Hypothalamus (tissue), 51 donors: ENCODE results near the gene FADS6.

Experiments used
- DNase-seq, 51 donors: peaks; one replicate each; lab custom pipeline; 2025; lab: John Stamatoyannopoulos, UW

The FADS6 gene

DNA sequence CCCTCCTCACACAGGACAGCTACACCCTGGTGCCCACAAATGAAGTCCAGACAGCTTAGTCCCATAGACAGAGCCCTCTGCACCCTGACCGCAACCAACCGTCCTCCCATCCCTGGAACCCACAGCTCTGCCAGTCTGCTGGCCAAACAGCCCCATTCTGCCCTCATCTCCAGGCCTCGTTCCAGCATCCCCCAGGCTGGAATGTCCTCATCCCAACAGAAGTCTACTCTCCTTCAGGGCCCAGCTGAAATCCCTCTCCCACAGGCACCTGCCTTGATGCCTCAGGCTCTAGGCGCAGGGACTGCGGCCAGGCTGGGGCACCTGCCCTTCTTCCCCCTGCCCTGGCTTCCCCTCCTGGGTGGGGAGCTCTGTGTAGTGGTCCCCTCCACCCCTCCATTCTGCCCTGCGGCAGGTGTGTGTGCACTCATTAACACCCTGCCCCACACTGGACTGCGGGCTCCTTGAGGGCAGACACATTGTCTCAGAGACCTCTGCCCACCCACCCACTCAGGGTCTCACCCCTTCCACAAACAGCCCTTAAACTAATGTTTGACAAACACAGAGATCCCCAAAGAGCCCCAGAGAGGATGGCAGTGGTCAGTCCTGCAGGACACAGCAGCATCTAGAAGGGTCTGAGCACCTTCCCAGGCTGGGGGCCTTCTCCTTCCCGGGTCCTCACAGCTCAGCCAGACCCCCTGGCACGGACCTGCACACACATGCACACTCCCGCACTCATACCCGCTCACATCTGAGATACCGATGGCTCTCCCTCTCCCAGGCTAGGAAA is 34.6 kb downstream of the FADS6 start:
- DNase-seq, result no peak

DNA sequence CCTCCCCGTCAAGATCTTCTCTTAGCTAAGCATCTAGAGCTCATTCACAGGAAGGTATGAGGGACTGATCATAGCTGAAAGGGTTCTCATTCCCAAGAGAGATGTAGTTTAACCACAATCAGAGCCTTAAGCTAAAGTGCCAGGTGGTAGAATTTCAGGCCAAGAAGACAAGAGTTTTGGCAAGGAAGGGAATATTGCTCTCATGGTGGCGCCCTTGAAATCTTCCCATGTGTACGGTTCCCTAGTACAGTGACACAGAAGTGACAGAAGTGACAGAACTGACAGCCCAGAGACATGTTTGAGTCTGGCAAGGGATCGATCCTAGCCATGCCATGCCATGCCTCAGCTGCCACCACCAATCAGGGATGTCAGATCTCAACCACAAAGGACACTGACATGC is 36.2 kb downstream of the FADS6 start:
- no peak for DNase-seq

DNA sequence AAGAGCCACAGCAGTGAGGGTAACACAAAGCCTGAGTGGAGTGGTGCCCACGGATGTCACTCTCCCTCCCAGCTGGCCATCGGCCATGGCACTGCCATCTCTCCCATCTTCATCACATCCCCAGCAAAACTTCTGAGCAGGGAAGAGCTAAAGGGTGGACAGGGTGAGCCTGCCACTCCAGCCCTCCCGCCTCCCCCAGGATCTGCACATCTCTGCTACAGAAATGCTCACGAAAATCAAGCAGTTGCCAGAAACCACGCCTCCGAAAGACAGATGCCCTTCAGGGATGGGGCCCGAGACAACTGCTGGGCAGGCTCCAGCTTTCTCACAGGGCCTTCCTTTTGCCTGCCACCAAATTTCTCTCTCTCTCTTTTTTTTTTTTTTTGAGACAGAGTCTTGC is 37.3 kb downstream of the FADS6 start:
- DNase-seq, result no peak

DNA sequence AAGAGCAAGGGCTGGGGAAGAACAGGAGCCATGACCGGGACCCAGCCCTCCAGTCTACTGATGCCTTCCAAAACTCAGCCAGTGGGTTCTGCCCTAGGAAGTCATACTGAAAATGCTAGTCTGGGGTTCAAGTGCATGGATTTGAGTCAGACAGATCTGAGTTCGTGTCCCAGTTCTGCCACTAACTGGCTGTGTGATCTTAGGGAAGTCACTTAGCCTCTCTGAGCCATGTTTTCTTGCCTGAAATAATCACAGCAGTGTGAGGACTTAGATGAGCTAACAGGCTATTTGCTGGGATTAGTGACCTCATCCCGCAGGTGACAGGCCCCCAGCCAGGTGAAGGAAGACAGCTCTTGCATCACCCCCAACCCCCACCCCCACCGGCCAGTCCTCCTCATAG is 38.1 kb downstream of the FADS6 start:
- DNase-seq, result no peak

DNA sequence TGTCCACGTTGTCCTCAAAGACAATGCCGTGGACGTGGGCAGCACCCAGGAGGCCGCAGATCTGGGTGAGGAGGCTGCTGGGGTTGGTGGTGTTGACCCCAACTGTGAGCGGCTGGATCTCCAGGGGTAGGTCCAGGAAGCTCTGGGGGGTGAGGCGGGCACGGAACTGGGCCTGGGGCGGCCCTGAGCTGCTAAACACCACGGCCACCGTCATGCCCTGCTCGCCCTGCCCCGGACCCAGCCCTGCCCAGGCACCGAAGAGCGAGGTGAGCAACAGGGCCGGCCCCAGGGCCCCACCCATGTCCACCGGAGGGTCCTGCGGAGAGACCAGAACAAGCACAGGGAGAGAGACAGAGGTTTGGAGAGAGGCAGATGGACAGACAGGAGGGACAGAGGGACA is 38.6 kb downstream of the FADS6 start:
- no peak for DNase-seq

DNA sequence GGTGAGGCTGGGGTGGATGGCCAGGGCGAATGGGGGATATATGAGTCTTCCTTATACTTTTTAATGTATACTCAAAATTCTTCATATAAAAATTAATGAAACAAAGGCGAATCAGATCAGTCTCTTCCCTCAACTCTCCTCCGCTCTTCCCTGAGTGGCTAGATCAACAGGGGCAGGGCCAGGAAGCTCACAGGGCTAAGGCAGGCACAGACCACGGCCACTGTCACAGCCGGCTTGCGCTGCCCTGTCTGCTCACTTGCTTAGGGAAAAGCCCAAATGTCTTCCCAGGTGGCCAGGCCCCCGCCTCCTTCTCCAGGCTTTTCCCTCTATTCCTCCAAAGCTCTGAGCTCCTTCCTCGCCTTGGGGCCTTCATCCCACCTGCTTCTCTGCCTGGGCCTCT is 39.8 kb downstream of the FADS6 start:
- DNase-seq, result no peak

DNA sequence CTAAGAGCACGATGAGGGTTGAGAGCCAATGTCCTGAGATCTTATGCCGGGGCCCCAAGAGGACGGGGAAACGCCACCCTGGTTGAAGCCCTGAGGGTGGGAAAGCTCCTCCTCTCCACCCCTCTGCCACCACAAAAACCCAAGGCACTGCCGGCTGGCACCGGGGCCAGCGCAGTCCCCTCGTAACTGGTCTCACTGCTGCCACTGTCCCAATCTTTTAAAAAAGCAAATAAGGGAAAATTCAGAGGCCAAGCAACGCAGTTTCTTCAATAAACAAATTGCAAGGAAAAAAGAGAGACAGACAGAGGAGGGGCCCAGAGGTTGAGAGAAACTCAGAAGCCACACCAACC is 40.4 kb downstream of the FADS6 start:
- DNase-seq, result no peak

DNA sequence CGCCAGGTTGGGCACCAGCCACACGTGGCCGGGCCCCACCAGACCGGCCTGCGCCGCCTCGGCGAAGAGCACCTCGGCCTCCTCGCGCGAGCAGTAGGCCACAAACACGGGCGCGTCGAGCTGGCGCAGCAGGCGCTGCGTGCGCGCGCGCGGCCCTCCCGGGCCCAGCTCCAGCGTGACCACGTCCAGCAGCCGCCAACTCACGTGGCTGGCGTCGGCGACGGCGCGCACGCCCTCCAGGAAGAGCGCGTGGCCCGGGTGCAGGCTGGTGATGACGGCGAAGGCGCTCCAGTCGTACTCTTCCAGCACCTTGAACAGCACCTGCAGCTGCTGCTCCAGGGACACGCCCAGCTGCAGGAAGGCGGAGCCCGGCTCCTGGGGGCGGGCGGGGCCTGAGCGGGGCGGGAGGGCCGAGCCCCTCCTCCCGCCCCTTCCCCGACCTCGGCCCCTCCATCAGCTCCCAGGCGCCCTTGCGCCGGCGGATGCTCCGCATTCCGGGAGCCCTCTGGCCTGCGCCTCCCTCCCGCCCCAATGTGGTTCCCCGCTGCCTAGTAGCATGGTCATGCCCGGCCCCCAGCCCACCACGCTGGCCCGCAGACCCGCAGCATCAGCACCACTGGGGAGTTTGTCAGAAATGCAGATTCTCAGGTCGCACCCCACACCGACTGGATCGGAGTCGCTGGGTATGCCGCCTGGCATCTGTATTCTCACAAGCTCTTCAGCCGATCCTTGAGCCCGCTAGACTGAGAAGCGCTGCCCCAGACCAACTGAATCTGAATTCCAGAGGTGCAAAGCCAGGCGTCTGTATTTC is 41.0 kb downstream of the FADS6 start:
- DNase-seq, result no peak

DNA sequence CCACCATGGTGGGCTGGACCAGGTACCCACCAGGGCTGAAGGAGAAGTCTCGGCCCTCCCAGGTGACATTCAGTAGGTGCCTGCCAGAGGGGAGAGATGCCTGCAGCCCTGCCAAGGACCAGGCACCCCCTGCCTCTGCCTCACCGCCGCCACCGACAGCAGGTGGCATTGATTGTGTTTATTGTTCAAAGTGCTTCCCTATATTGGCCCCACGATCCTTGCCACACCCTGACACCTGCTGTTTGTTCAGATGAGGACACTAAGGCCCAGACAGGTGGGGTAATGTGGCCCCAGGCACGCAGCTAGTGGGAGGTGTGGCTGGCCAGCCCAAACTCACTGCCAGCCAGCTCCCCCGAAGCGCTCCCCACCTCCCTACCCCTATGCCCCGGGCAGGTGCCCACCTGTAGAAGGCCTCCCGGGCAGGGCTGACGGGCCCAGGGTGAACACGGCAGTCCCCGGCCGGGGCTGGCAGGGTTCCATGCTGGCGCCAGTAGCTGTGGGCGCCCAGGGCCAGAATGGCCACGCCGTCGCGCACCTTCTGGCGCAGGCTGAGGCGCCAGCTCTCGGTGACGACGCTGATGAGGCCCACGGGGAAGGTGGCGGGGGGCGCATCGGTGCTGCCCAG is 41.7 kb downstream of the FADS6 start:
- no peak for DNase-seq

DNA sequence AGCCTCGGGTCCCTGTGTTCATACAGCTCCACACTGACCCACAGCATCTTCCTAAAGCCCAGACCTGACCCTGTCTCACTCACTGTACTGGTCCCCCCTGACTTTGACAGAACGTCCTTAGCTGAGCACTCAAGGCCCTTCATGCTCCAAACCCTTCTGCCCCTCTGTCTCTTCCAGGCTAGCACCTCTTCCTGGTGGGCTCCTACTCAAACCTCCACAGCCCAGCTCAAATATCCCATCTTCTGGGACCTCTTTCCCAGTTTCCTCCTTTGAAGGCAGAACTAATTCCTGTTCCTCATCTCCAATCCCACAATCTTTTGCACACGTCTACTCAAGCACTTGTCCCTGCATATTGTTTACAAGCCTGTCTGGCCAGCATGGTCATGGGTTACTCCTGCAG is 42.5 kb downstream of the FADS6 start:
- DNase-seq, result no peak

DNA sequence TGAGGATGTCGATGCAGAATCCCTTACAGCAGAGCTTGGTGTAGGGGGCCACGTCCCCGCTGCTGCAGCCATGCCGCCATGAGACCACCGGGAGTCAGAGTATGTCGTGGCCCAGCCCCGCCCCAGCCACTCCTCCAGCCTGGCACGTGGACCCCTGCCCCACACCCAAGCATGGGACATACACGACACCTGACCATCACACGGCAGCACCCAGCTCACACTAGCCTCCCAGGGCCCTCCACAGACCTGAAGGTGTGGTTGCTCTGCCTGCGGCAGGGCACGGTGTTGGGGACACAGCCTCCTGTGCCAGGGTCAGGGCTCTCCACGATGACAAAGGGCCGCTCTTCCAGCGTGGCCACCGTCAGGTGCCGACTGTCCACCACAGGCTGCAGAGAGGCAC is 43.1 kb downstream of the FADS6 start:
- DNase-seq, result no peak

DNA sequence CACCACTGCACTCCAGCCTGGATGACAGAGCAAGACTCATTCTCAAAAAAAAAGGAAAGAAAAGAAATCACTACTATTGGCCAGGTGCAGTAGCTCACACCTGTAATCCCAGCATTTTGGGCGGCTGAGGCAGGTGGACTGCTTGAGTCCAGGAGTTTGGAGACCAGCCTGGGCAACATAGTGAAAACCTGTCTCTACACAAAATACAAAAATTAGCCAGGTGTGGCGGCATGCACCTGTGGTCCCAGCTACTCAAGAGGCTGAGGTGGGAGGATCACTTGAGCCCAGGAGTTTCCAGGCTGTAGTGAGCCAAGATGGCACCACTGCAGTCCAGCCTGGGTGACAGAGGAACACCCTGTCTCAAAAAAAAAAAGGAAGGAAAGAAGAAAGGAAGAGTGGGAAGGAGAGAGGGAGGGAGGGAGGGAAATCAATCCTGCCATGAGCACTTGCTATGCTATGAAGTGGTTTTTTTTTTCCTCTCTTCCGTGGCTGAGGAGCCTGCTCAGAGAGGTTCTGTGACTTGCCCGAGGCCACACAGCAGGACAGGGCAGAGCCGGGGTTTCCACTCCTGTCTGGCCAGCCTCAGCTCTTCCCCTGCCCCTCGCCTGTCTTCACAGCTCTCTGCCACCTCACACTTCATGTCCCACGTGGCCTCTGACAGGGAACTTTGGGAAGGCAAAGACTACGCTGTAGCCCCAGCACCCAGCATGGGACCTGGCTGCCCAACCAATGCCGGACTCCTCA is 44.6 kb downstream of the FADS6 start:
- no peak for DNase-seq

DNA sequence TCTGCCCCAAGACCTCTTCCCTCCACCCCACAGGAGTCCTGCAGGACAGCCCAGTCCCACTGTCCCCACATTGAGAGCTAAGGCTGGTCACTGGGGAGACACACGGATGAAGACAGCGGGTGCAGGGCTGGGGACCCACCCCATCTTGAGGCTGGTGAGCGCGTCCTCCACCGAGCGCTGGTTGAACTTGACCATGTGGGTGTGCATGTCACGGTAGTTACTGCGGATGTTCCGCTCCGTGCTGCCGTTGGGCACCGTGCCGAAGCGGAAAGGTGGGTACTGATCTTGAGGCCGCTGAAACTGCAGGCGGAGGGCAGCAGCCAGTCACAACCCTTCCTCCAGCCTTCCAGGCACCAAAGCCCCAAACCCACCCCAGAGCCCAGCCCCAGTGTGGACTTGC is 46.8 kb downstream of the FADS6 start:
- no peak for DNase-seq

DNA sequence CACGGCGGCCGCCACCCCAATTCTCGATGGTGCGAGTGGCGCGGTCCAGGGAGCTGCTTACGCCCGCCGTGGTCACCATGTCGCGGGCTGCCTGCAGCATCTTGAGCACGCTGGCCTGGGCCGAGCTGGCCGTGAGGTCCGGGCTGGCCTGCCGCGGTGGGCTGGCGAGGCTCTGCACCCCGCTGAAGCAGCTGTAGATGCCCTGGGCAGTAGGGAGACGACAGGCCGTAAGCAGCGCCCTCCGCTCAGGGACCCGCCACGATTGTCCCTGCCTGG is 50.1 kb downstream of the FADS6 start:
- no peak for DNase-seq

DNA sequence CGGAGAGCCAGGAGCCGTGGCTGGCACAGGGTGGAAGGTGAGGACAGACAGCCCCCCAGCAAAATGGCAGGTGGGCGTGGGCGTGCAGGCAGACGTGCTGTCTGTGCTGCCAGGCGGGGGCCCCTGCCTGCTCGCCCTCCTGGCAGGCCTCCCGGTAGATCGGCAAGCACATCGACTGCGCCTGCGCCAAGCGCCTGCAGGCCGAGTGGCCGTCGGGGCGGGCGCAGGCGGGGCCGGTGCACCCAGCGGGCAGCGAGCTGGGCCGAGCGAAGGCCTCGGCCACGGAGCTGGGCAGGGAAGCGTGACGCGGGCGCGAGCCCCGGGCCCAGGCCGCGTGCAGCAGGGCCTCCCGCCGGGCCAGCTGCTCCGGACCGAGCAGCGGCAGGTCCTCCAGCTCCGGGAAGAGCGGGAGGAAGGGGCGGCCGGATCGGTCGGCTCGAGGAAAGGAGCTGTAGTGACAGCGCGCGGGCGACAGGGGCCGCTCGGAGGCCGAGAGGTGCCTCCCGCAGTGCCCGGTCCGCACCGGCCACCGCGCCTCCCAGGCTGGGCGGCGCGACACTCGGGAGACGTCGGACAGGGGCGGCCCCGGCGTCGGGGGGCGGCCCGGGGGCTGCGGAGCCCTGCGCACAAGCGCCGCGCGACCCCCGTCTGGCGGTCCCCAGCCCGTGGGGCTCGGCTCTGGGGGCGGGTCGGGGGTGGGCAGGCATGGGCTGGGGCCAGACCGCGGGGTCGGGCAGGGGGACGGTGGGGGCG is 50.7 kb downstream of the FADS6 start:
- DNase-seq, result peak in 46 of 51 donors; percentile 18 to 84 (median 65)

DNA sequence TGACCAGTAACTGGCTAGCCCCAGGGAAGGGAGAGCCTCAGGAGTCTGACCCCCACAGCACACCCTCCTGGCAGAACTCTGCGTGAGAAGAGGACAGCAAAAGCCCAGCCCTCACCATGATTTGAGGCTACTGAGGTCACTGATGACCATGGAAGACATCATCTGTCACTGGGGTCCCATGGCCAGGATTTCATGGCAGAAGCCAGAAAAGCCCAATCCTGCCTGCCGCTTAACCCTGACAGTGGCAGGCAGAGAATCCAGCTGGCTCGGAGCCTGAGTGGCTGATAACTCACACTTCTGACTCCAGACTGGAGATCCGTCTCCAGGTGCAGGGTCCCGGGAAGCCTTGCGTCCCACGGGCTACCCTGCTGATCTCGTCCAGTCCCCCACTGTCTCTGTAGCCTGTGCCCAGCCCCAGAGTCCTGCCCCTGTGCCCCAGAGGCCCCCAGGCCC is 51.3 kb downstream of the FADS6 start:
- peak in 6 of 51 donors; percentile 31 to 66 (median 52) for DNase-seq

DNA sequence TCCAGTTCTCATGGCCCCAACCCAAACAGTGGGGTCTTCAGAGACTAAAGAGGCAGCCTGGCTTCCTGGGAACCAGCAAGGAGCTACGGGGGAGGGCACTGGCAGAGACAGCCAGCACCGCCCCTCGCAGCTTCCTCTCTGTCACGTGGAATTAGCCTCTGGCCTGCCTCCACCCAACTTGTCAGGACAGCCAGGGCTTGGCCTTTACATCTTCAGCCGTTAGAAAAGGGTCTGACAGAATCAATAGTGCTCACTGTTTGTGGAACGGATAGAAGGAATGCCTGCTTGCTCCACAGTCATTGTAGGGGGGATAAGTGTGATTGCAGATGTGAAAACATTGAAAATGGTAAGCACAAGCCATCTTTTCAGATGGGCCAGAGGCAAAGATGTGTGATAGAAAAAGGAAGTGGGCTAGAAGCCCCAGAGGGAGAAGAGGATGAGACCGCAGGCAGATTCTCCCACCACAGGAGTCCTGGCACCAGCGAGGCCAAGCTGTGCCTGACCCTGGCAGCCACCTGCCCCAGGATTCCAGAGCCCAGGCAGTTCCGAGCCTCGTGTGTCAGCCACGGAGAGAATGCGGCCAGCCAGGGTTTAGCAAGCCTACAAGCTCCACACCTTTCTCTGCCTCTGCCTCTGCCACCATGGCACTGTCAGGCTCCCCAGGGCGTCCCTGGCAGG is 52.3 kb downstream of the FADS6 start:
- peak in 42 of 51 donors; percentile 16 to 79 (median 50) for DNase-seq

DNA sequence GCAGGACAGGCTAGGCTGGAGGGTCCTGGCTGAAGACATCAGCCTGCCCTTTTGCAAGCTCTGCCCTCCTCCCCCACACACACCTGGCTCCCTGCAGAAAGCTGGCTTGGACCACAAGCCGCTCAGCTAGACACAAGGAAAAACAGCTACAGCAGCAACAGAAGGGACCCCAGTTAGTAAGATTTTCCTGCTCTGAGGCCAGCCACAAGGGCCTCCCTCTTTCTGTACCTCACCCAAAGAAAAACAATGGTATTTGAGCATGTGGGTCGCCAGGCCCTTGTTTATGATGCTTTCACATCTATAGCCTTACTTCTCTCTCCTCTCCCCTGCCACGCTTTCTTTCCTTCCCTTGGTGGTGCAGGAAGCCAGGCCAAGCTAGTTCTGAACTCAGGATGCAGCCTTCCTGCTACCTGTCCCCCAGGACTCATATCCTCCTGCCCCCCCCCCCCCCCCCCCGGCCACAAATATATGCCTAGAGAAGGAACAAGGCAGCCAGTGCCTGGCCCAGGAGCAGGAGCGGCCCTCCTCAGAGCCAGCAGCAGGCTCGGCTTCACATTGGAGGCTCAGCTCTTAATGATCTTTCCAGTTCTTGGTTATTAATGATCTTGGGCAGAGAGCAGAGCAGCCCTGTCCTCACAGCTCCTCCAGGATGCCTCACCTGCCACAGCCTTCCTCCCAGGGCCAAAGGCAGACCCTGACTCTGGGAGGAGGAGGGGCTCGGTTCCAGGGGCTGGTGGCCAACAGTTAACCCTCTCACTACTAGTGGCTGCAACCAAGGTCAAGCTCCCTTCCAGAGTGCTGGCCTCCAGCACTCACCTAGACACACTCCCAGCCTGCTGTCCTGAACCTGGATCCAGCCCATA is 53.2 kb downstream of the FADS6 start:
- no peak for DNase-seq

DNA sequence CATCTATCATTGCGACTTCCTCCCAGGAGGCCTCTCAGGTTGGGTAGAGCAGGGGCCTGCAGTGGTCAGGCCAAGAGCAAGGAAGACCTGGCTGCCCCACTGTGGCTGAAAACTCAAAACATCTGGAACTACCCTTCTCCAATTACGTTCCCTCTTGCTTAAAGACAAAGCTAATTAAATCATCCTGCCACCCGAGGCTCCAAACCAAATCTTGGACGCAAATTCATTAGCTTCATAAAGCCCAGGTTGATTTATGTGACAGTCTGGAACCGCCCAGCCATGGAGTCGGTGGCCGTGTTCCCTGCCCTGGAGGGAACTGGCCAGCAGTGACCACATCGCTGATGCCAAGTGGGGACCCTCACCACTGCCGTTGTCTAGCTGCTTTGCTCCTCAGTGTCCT is 55.2 kb downstream of the FADS6 start:
- DNase-seq, result no peak
